Hepatocyte (in vitro differentiated cells): ENCODE data around the gene TMEM165. TPM values are rescaled to one million over a fixed set of nuclear protein-coding genes. Genes with fewer than 3 reads are reported as not detected.

Source experiments
- polyA plus RNA-seq: library from polyadenylated mRNA; unstranded; fragments of >200 nt; fragmentation: Nextera tagmentation; extraction: Ambion mirVana; gene quantifications from 2 replicates; pipeline ENCODE4 v1.2.1, GENCODE V29; 2016
- small RNA-seq: library from RNA; depleted of rRNA; stranded (forward); fragments of <200 nt; gene quantifications from one replicate; pipeline ENCODE3, GENCODE V24; 2014
- total RNA-seq: library from RNA; depleted of rRNA; stranded (reverse); fragments of >200 nt; gene quantifications from 2 replicates; pipeline ENCODE4 v1.2.3, GENCODE V29; 2014

Gene TMEM165
- total and polyA plus RNA-seq, 2 experiments from 2014 or later, result 152 to 160 TPM

Small RNA genes lying within 50 kb of the gene (small RNA-seq; reads per million reads assigned to genes)
- gene RF00019, result not detected

Other genes starting within 250 kb of the TMEM165 start
- gene SRD5A3, start 49.7 kb upstream of the TMEM165 start, total RNA-seq, result 32.4 and 37.5 TPM in 2 replicates
- gene SRD5A3, start 49.7 kb upstream of the TMEM165 start, polyA plus RNA-seq, result 48.7 and 64.3 TPM in 2 replicates
- 26.2 and 29.3 TPM in 2 replicates for gene CLOCK, start 151.0 kb downstream of the TMEM165 start, total RNA-seq
- gene CLOCK, start 151.0 kb downstream of the TMEM165 start, polyA plus RNA-seq, result 9.6 and 10.4 TPM in 2 replicates
- not detected in 2 replicates for gene PDCL2, start 196.3 kb downstream of the TMEM165 start, total RNA-seq
- not detected in 2 replicates for gene PDCL2, start 196.3 kb downstream of the TMEM165 start, polyA plus RNA-seq
- gene NMU, start 240.3 kb downstream of the TMEM165 start, total RNA-seq, result 7.6 and 20.1 TPM in 2 replicates
- 2.0 and 5.2 TPM in 2 replicates for gene NMU, start 240.3 kb downstream of the TMEM165 start, polyA plus RNA-seq